Liver (tissue), 3 donors: ENCODE results near the gene HEATR5B.

Experiments used
- CTCF ChIP-seq: fragments of 150-350 bp; IDR thresholded peaks from 2 replicates; pipeline ENCODE4 v1.5.1; 2017; ENCODE audit warnings: improper control_type of control experiment, low read depth, low read length; ENCODE audit not compliant: missing input control
- HNF4G ChIP-seq: IDR thresholded peaks from 2 replicates; pipeline ENCODE4 v1.6.1; 2016; ENCODE audit warnings: antibody characterized with exemption
- JUND ChIP-seq, 2 donors: IDR thresholded peaks; 2 replicates each; pipeline ENCODE4 v1.6.1; 2016; ENCODE audit warnings: antibody characterized with exemption in 2 of 2
- MAX ChIP-seq: IDR thresholded peaks from 2 replicates; pipeline ENCODE4 v1.6.1; 2016; ENCODE audit warnings: antibody characterized with exemption
- REST ChIP-seq: IDR thresholded peaks from 2 replicates; pipeline ENCODE4 v1.6.1; 2016; ENCODE audit warnings: antibody characterized with exemption, mild to moderate bottlenecking
- donor health status: healthy.
- donor health status: healthy.

- TF ChIP-seq CTCF (no peak), MAX (no peak), HNF4G (no peak), REST (no peak), JUND (IDR thresholded peaks at IDR 0.05) (no peak)
These were observed 15.9 kb upstream of the HEATR5B start for GRCh38 chr2:37100054-37100453.
